Astrocyte (in vitro differentiated cells and primary cell): ENCODE data around the gene SUSD4. TPM values are rescaled to one million over a fixed set of nuclear protein-coding genes. Genes with fewer than 3 reads are reported as not detected.

Source experiments
- DNase-seq: peaks from one replicate; pipeline ENCODE4 v3.0.0-alpha.2; 2010; ENCODE audit warnings: low read depth
- FAIRE-seq: peaks from 2 replicates; lab custom pipeline; 2011; peaks lifted over from hg19 to GRCh38; lab: Jason Lieb, UNC
- H2AFZ ChIP-seq: 2 replicates; pipeline ENCODE4 v1.6.0; 2012; ENCODE audit warnings: low read depth, low read length, inconsistent platforms
- H3K27ac ChIP-seq: 2 replicates; pipeline ENCODE4 v1.5.1; 2011; ENCODE audit warnings: low read depth, low read length, inconsistent platforms
- H3K27me3 ChIP-seq: 2 replicates; pipeline ENCODE4 v1.6.0; 2011; ENCODE audit warnings: low read length, inconsistent platforms; ENCODE audit not compliant: insufficient read depth
- H3K36me3 ChIP-seq: 2 replicates; pipeline ENCODE4 v1.5.1; 2011; ENCODE audit warnings: low read length, inconsistent platforms; ENCODE audit not compliant: insufficient read depth
- H3K4me1 ChIP-seq: 2 replicates; pipeline ENCODE4 v1.5.1; 2011; ENCODE audit warnings: low read length, inconsistent platforms; ENCODE audit not compliant: insufficient read depth
- H3K4me2 ChIP-seq: 2 replicates; pipeline ENCODE4 v1.6.0; 2012; ENCODE audit warnings: low read length, inconsistent platforms
- H3K4me3 ChIP-seq: 2 replicates; pipeline ENCODE4 v1.5.1; 2011; ENCODE audit warnings: low read depth, mild to moderate bottlenecking, low read length, inconsistent platforms; ENCODE audit not compliant: insufficient read depth
- H3K79me2 ChIP-seq: 2 replicates; pipeline ENCODE4 v1.6.0; 2012; ENCODE audit warnings: mild to moderate bottlenecking, low read length, inconsistent platforms; ENCODE audit not compliant: insufficient read depth
- H3K9ac ChIP-seq: 2 replicates; pipeline ENCODE4 v1.6.0; 2012; ENCODE audit warnings: mild to moderate bottlenecking, low read length, inconsistent platforms
- H3K9me3 ChIP-seq: 2 replicates; pipeline ENCODE4 v1.5.1; 2012; ENCODE audit warnings: low read depth, mild to moderate bottlenecking, low read length, inconsistent platforms; ENCODE audit not compliant: insufficient read depth
- H4K20me1 ChIP-seq: 2 replicates; pipeline ENCODE4 v1.6.0; 2012; ENCODE audit warnings: low read length, inconsistent platforms; ENCODE audit not compliant: insufficient read depth
- H3K27ac Mint-ChIP-seq: one replicate; pipeline ENCODE4 v1.8.0; 2021; ENCODE audit warnings: mild to moderate bottlenecking, mixed read lengths; ENCODE audit not compliant: unreplicated experiment
- H3K27me3 Mint-ChIP-seq: one replicate; pipeline ENCODE4 v1.8.0; 2021; ENCODE audit warnings: low read depth, mixed read lengths; ENCODE audit not compliant: unreplicated experiment
- H3K36me3 Mint-ChIP-seq: one replicate; pipeline ENCODE4 v1.8.0; 2021; ENCODE audit warnings: low read depth, mixed read lengths; ENCODE audit not compliant: unreplicated experiment
- H3K4me1 Mint-ChIP-seq: one replicate; pipeline ENCODE4 v1.8.0; 2021; ENCODE audit warnings: low read depth, mixed read lengths; ENCODE audit not compliant: unreplicated experiment
- H3K4me3 Mint-ChIP-seq: one replicate; pipeline ENCODE4 v1.8.0; 2021; ENCODE audit warnings: mild to moderate bottlenecking, moderate library complexity, mixed read lengths; ENCODE audit not compliant: unreplicated experiment
- H3K9me3 Mint-ChIP-seq: one replicate; pipeline ENCODE4 v1.8.0; 2021; ENCODE audit warnings: mild to moderate bottlenecking, mixed read lengths; ENCODE audit not compliant: unreplicated experiment
- EZH2 ChIP-seq: IDR thresholded peaks from 2 replicates; pipeline ENCODE4 v1.6.1; 2012; ENCODE audit warnings: mild to moderate bottlenecking, low read length, inconsistent platforms; ENCODE audit not compliant: insufficient read depth
- total RNA-seq: library from RNA; stranded (reverse); gene quantifications from 2 replicates; pipeline ENCODE4 v1.2.1, GENCODE V29; 2021
- TF ChIP-seq, protein P1 (sequence below): IDR thresholded peaks from 2 replicates; pipeline ENCODE4 v1.5.1; 2011; ENCODE audit warnings: low read depth, mild to moderate bottlenecking, inconsistent platforms, low read length, moderate library complexity; ENCODE audit not compliant: insufficient read depth

SUSD4 gene
- total RNA-seq, 1 donor from 2014 or later: 9.2 TPM

GRCh38 chr1:223225061-223225460, 138.9 kb downstream of the SUSD4 start:
- H3K27ac ChIP-seq: no peak overlapping the region
- H3K4me1 ChIP-seq: peaks cover 12% of the 10 kb centered on the region
- TF ChIP-seq EZH2: no peak
- TF ChIP-seq, protein P1, sequence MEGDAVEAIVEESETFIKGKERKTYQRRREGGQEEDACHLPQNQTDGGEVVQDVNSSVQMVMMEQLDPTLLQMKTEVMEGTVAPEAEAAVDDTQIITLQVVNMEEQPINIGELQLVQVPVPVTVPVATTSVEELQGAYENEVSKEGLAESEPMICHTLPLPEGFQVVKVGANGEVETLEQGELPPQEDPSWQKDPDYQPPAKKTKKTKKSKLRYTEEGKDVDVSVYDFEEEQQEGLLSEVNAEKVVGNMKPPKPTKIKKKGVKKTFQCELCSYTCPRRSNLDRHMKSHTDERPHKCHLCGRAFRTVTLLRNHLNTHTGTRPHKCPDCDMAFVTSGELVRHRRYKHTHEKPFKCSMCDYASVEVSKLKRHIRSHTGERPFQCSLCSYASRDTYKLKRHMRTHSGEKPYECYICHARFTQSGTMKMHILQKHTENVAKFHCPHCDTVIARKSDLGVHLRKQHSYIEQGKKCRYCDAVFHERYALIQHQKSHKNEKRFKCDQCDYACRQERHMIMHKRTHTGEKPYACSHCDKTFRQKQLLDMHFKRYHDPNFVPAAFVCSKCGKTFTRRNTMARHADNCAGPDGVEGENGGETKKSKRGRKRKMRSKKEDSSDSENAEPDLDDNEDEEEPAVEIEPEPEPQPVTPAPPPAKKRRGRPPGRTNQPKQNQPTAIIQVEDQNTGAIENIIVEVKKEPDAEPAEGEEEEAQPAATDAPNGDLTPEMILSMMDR: no peak
- Mint-ChIP-seq H3K27ac (no peak overlapping the region), H3K9me3 (peaks cover 14% of the 10 kb centered on the region), H3K36me3 (peaks cover 48% of the 10 kb centered on the region), H3K4me1 (peaks cover 21% of the 10 kb centered on the region), H3K4me3 (no peak overlapping the region), H3K27me3 (peaks cover 19% of the 10 kb centered on the region)
- no peaks in the 10 kb centered on the region for H3K79me2 ChIP-seq
- DNase-seq: no peak
- no peak overlapping the region for H2AFZ ChIP-seq
- H4K20me1 ChIP-seq: no peaks in the 10 kb centered on the region
- no peak overlapping the region for H3K4me2 ChIP-seq
- FAIRE-seq: no peak
- no peaks in the 10 kb centered on the region for H3K9me3 ChIP-seq
- no peak overlapping the region for H3K9ac ChIP-seq
- H3K27me3 ChIP-seq: no peaks in the 10 kb centered on the region
- no peaks in the 10 kb centered on the region for H3K36me3 ChIP-seq
- no peak overlapping the region for H3K4me3 ChIP-seq

DNA sequence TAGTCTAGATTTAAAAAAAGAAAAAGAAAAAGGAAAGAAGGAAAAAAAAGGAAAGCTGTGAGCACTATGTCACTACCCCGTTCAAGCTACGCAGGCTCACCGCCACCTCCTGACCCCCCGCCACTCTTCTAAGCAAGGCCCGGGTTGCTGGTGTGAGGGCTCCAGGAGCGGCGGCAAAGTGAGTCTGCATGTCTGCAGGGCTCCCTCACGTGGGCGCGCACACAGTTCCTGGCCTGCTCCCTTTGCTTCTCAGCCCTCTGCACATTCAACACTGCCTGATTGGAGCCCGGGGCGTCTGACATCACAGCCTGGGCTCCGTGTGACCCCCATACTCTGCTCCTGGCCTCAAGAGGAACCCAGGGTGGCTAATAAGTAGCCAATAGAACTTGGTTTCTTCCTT, 139.5 kb downstream of the SUSD4 start:
- DNase-seq (no peak), FAIRE-seq (no peak)
- no peaks in the 10 kb centered on the region for H3K27me3 ChIP-seq
- no peaks in the 10 kb centered on the region for H3K9me3 ChIP-seq
- H2AFZ ChIP-seq: no peak overlapping the region
- no peak overlapping the region for H3K9ac ChIP-seq
- Mint-ChIP-seq H3K27ac (no peak overlapping the region), H3K27me3 (peaks cover 19% of the 10 kb centered on the region), H3K4me1 (peaks cover 15% of the 10 kb centered on the region), H3K36me3 (peaks cover 53% of the 10 kb centered on the region), H3K9me3 (peaks cover 19% of the 10 kb centered on the region), H3K4me3 (no peak overlapping the region)
- H3K27ac ChIP-seq: no peak overlapping the region
- H3K4me1 ChIP-seq: peaks cover 7% of the 10 kb centered on the region
- TF ChIP-seq, protein P1: no peak
- no peak for TF ChIP-seq EZH2
- H4K20me1 ChIP-seq: no peaks in the 10 kb centered on the region
- no peak overlapping the region for H3K4me3 ChIP-seq
- H3K36me3 ChIP-seq: no peaks in the 10 kb centered on the region
- H3K79me2 ChIP-seq: no peaks in the 10 kb centered on the region
- no peak overlapping the region for H3K4me2 ChIP-seq

- Histone ChIP-seq H3K4me1 (no peaks in the 10 kb centered on the region), H3K9me3 (no peaks in the 10 kb centered on the region), H3K4me3 (no peak overlapping the region), H3K36me3 (no peaks in the 10 kb centered on the region), H3K79me2 (no peaks in the 10 kb centered on the region), H3K27ac (no peak overlapping the region), H2AFZ (no peak overlapping the region), H3K27me3 (no peaks in the 10 kb centered on the region), H3K4me2 (no peak overlapping the region), H4K20me1 (no peaks in the 10 kb centered on the region), H3K9ac (no peak overlapping the region)
- Mint-ChIP-seq H3K27me3 (peaks cover 19% of the 10 kb centered on the region), H3K4me1 (peaks cover 8% of the 10 kb centered on the region), H3K27ac (no peak overlapping the region), H3K4me3 (no peak overlapping the region), H3K36me3 (peaks cover 57% of the 10 kb centered on the region), H3K9me3 (peaks cover 25% of the 10 kb centered on the region)
- FAIRE-seq: no peak
- TF ChIP-seq EZH2: no peak
- TF ChIP-seq, protein P1: no peak
- no peak for DNase-seq
These were observed 140.6 kb downstream of the SUSD4 start for GRCh38 chr1:223223091-223223995.
